ENCODE data around the gene FLYWCH2.

DNA sequence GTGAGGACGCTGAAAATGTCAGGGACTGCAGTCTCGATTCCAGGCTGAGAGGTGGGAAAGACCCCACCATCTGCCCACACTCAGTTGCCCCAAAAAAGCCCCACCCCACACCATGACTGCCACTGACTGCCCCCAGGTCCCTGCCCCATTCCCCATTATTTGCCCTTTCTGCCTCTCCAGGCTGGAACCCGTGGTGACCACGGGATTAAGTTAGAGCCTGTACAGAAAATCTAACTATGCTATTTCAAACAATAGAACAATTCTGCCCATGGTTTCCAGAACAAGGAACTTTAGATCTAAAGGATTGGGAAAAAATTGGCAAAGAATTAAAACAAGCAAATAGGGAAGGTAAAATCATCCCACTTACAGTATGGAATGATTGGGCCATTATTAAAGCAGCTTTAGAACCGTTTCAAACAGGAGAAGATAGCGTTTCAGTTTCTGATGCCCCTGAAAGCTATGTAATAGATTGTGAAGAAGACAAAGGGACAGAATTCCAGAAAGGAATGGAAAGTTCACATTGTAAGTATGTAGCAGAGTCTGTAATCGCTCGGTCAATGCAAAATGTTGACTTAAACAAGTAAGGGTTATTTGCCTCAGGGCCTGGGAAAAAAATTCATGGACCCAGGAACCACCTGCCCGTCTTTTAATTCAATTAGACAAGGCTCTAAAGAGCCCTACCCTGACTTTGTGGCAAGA, 43.1 kb downstream of the FLYWCH2 start:
- TF ChIP-seq, protein P1, sequence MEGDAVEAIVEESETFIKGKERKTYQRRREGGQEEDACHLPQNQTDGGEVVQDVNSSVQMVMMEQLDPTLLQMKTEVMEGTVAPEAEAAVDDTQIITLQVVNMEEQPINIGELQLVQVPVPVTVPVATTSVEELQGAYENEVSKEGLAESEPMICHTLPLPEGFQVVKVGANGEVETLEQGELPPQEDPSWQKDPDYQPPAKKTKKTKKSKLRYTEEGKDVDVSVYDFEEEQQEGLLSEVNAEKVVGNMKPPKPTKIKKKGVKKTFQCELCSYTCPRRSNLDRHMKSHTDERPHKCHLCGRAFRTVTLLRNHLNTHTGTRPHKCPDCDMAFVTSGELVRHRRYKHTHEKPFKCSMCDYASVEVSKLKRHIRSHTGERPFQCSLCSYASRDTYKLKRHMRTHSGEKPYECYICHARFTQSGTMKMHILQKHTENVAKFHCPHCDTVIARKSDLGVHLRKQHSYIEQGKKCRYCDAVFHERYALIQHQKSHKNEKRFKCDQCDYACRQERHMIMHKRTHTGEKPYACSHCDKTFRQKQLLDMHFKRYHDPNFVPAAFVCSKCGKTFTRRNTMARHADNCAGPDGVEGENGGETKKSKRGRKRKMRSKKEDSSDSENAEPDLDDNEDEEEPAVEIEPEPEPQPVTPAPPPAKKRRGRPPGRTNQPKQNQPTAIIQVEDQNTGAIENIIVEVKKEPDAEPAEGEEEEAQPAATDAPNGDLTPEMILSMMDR (conservative IDR thresholded peaks at IDR 0.05; ENCODE audit: low read depth, low read length): no peak
- TF ChIP-seq, protein P2, sequence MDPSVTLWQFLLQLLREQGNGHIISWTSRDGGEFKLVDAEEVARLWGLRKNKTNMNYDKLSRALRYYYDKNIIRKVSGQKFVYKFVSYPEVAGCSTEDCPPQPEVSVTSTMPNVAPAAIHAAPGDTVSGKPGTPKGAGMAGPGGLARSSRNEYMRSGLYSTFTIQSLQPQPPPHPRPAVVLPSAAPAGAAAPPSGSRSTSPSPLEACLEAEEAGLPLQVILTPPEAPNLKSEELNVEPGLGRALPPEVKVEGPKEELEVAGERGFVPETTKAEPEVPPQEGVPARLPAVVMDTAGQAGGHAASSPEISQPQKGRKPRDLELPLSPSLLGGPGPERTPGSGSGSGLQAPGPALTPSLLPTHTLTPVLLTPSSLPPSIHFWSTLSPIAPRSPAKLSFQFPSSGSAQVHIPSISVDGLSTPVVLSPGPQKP (IDR thresholded peaks at IDR 0.05; ENCODE audit: borderline replicate concordance, low read depth, low read length): no peak
- TF ChIP-seq RCOR1 (IDR thresholded peaks at IDR 0.05; ENCODE audit: insufficient replicate concordance, low read length): no peak
- TF ChIP-seq FOS (IDR thresholded peaks at IDR 0.05; ENCODE audit: low read depth, low read length): no peak
- no peak for TF ChIP-seq MXI1 (IDR thresholded peaks at IDR 0.05; ENCODE audit: borderline replicate concordance, low read depth, low read length)
- no peak for TF ChIP-seq POLR2A (IDR thresholded peaks at IDR 0.05; ENCODE audit: low read depth, low read length)
- no peak for TF ChIP-seq BHLHE40 (IDR thresholded peaks at IDR 0.05; ENCODE audit: low read depth, low read length)
